Neuronal stem cell (in vitro differentiated cells): ENCODE measurements around the gene PDGFC.

Experiments
- DNase-seq: peaks from one replicate; pipeline ENCODE4 v3.0.0-alpha.2; 2013; ENCODE audit warnings: low spot score
- H2AFZ ChIP-seq: one replicate; pipeline ENCODE4 v1.6.1; 2013; ENCODE audit warnings: mild to moderate bottlenecking, low read length, inconsistent platforms
- H2AK5ac ChIP-seq: 2 replicates; pipeline ENCODE4 v1.6.1; 2013; ENCODE audit warnings: low read depth, mild to moderate bottlenecking, inconsistent platforms, low read length, moderate library complexity, mixed read lengths
- H2BK120ac ChIP-seq: 2 replicates; pipeline ENCODE4 v1.6.1; 2013; ENCODE audit warnings: low read depth, mild to moderate bottlenecking, inconsistent platforms, low read length, moderate library complexity, mixed read lengths
- H2BK12ac ChIP-seq: one replicate; pipeline ENCODE4 v1.6.1; 2013; ENCODE audit warnings: low read length, inconsistent platforms
- H2BK15ac ChIP-seq: 2 replicates; pipeline ENCODE4 v1.6.1; 2013; ENCODE audit warnings: mild to moderate bottlenecking, low read length, inconsistent platforms, mixed read lengths
- H2BK5ac ChIP-seq: one replicate; pipeline ENCODE4 v1.6.1; 2013; ENCODE audit warnings: inconsistent platforms, mild to moderate bottlenecking, low read length, moderate library complexity
- H3K14ac ChIP-seq: one replicate; pipeline ENCODE4 v1.6.1; 2013; ENCODE audit warnings: low read length, inconsistent platforms
- H3K18ac ChIP-seq: 2 replicates; pipeline ENCODE4 v1.6.1; 2013; ENCODE audit warnings: low read length, inconsistent platforms
- H3K23ac ChIP-seq: 2 replicates; pipeline ENCODE4 v1.6.1; 2013; ENCODE audit warnings: low read depth, mild to moderate bottlenecking, mixed read lengths, low read length, inconsistent platforms; ENCODE audit not compliant: poor library complexity
- H3K27ac ChIP-seq: replicated peaks from 3 replicates; pipeline ENCODE4 v1.5.1; 2013; ENCODE audit warnings: low read length, inconsistent platforms
- H3K27me3 ChIP-seq, 3 experiments: 2 replicates each; pipeline ENCODE4 v1.6.1; 2013; ENCODE audit warnings: low read length in 3 of 3, mild to moderate bottlenecking in 2 of 3, inconsistent platforms in 1 of 3, low read depth in 1 of 3, mixed read lengths in 1 of 3, moderate library complexity in 1 of 3; ENCODE audit not compliant: control insufficient read depth in 3 of 3, insufficient read depth in 3 of 3
- H3K36me3 ChIP-seq, 2 donors: replicated peaks in 1 of 2; 2 replicates each; pipeline ENCODE4 v1.6.1; 2013; ENCODE audit warnings: low read length in 2 of 2; ENCODE audit not compliant: control insufficient read depth in 2 of 2, insufficient read depth in 2 of 2
- H3K4ac ChIP-seq: 2 replicates; pipeline ENCODE4 v1.6.1; 2013; ENCODE audit warnings: inconsistent platforms, mild to moderate bottlenecking, low read length, moderate library complexity
- H3K4me1 ChIP-seq, 2 donors: 1 replicate in 1 of 2; 2 replicates in 1 of 2; pipeline ENCODE4 v1.6.1; 2013; ENCODE audit warnings: low read length in 2 of 2, low read depth in 1 of 2; ENCODE audit not compliant: control insufficient read depth in 2 of 2, insufficient read depth in 1 of 2
- H3K4me2 ChIP-seq: one replicate; pipeline ENCODE4 v1.6.1; 2013; ENCODE audit warnings: mild to moderate bottlenecking, low read length, inconsistent platforms; ENCODE audit not compliant: insufficient read depth, poor library complexity, severe bottlenecking
- H3K4me3 ChIP-seq, 2 donors: 2 replicates each; pipeline ENCODE4 v1.5.1; 2013; ENCODE audit warnings: low read length in 2 of 2, mild to moderate bottlenecking in 2 of 2, inconsistent platforms in 1 of 2, moderate library complexity in 1 of 2
- H3K79me1 ChIP-seq: one replicate; pipeline ENCODE4 v1.6.1; 2013; ENCODE audit warnings: low read depth, mild to moderate bottlenecking, inconsistent platforms, low read length, moderate library complexity
- H3K9ac ChIP-seq: one replicate; pipeline ENCODE4 v1.6.1; 2013; ENCODE audit warnings: mild to moderate bottlenecking, low read depth, low read length, inconsistent platforms; ENCODE audit not compliant: poor library complexity
- H3K9me3 ChIP-seq, 2 donors: replicated peaks in 1 of 2; 2 replicates each; pipeline versions ENCODE3 to v1.6.1; 2013; ENCODE audit warnings: low read length in 2 of 2, mild to moderate bottlenecking in 2 of 2, inconsistent platforms in 1 of 2, low read depth in 1 of 2, mixed read lengths in 1 of 2, moderate library complexity in 1 of 2; ENCODE audit not compliant: control insufficient read depth in 2 of 2, insufficient read depth in 1 of 2
- H4K8ac ChIP-seq: one replicate; pipeline ENCODE4 v1.6.1; 2013; ENCODE audit warnings: low read depth, mild to moderate bottlenecking, inconsistent platforms, low read length, moderate library complexity
- H4K91ac ChIP-seq: one replicate; pipeline ENCODE4 v1.6.1; 2013; ENCODE audit warnings: low read length, low read depth, mild to moderate bottlenecking, inconsistent platforms; ENCODE audit not compliant: poor library complexity
- WGBS, 2 donors: extraction: QIAGEN DNeasy Blood & Tissue Kit; methylation state at CpG; one replicate each; pipeline ENCODE4 v1.1.7; 2013; ENCODE audit warnings: missing lambda C conversion rate in 2 of 2, mixed read lengths in 1 of 2; ENCODE audit not compliant: insufficient read length in 2 of 2, insufficient replicate concordance in 1 of 2; ENCODE audit errors: extremely low coverage in 2 of 2; 5-methylcytosine and 5-hydroxymethylcytosine counted together

Gene PDGFC

DNA sequence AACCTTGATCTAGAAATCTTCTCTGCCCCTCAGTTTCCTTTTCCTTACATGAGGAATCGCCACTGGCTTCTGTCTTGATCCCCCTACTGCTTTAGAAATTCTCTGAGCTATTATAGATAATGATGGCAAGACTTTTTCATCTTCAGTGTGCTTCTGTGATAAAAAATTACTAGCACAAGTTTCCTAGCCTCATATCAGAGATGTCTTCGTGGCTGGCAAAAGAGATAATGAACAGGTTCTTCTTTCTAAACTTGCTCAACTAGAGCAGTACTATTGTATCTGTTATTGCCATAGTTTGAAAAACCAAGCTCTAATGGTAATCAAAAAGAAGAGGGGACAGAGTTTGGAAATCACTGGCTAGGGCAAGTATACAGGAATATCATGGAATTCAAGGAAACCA, 4.1 kb upstream of the PDGFC start:
- H3K4me1 ChIP-seq, result peaks cover 0 to 37% of the 10 kb centered on the region in 2 donors
- H2AK5ac ChIP-seq, result no peak overlapping the region
- no peak overlapping the region for H3K4me2 ChIP-seq
- H3K27ac ChIP-seq, result no peak overlapping the region
- no peak overlapping the region for H4K91ac ChIP-seq
- no peak overlapping the region for H2BK5ac ChIP-seq
- H3K36me3 ChIP-seq, result no peaks in the 10 kb centered on the region
- no peak overlapping the region for H3K14ac ChIP-seq
- DNase-seq, result no peak
- WGBS, 2 donors, result no CpG with 5 or more reads among the region's 2 CpGs
- no peak overlapping the region for H2BK15ac ChIP-seq
- H3K18ac ChIP-seq, result no peak overlapping the region
- no peak overlapping the region for H3K4me3 ChIP-seq
- H3K23ac ChIP-seq, result no peak overlapping the region
- H3K27me3 ChIP-seq, result no peaks in the 10 kb centered on the region
- no peak overlapping the region for H2BK12ac ChIP-seq
- no peak overlapping the region for H2AFZ ChIP-seq
- H3K9ac ChIP-seq, result no peak overlapping the region
- no peak overlapping the region for H2BK120ac ChIP-seq
- H3K79me1 ChIP-seq, result no peaks in the 10 kb centered on the region
- H4K8ac ChIP-seq, result no peak overlapping the region
- H3K9me3 ChIP-seq, result no peaks in the 10 kb centered on the region
- H3K4ac ChIP-seq, result no peak overlapping the region

DNA sequence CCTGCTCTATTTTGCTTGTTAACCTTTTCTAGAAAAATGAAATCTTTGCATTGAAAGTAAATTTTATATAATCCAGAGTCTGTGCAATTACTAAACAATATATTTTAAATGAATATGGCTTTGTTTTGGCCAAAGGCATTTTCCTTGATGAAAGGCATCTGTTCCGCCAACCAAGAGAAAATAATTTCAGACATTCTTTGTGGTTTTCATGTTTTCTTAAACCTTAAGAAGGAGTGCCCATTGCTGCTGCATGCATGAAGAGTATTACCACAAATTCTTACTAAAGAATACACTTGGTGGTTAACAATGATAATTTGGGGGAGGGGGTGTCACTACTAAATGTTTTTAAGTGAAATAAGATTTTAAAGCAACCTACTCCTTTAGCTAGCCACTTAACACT, 2.7 kb upstream of the PDGFC start:
- Histone ChIP-seq H2BK5ac (no peak overlapping the region), H3K18ac (no peak overlapping the region), H3K27ac (no peak overlapping the region), H3K4me2 (no peak overlapping the region), H3K79me1 (no peaks in the 10 kb centered on the region), H2BK12ac (no peak overlapping the region), H3K27me3 (peaks cover 0 to 4% (median 0%) of the 10 kb centered on the region in 3 experiments), H3K14ac (no peak overlapping the region), H2BK120ac (no peak overlapping the region), H4K91ac (no peak overlapping the region), H3K4me1 (peaks cover 0 to 41% of the 10 kb centered on the region in 2 donors), H3K4ac (no peak overlapping the region), H3K36me3 (no peaks in the 10 kb centered on the region), H3K9ac (no peak overlapping the region), H3K9me3 (no peaks in the 10 kb centered on the region), H3K4me3 (no peak overlapping the region), H2AK5ac (no peak overlapping the region), H2AFZ (no peak overlapping the region), H4K8ac (no peak overlapping the region), H3K23ac (no peak overlapping the region), H2BK15ac (no peak overlapping the region)
- no CpG with 5 or more reads among the region's 1 CpG for WGBS, 2 donors
- no peak for DNase-seq

DNA sequence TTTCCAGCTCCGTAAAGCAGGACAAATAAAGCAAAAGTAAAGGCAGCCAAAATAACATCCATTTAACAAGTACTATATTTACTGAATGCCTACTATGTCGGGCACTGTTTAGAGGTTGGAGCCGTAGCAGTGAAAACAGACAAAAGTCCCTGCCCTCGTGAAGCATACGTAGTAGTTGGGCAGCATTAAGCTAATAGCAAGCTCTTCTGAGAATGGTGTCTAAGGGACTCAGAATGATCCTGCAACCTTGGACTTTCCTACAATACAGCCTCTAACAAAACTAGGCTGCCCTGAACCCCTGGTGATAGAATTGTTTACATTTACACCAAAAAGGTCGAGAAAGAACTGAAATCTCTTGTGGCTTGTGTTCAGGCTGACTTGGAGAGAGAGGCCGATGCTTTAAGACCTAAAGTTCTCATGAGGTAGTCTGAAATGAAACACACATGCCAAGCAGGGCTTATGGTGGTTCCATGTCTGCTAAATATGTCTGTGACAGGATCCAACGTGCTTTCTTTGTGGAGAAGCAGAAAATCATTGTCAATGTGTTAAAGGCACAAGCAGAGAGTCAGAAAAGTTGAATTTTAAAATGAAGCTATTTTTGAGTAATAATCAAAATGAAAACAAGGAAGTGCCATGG, 898 bp upstream of the PDGFC start:
- H3K4me1 ChIP-seq, result peaks cover 0 to 44% of the 10 kb centered on the region in 2 donors
- no peak overlapping the region for H3K27ac ChIP-seq
- no peaks in the 10 kb centered on the region for H3K79me1 ChIP-seq
- no peak overlapping the region for H2BK15ac ChIP-seq
- H3K27me3 ChIP-seq, result peaks cover 0 to 4% (median 0%) of the 10 kb centered on the region in 3 experiments
- peak overlapping the region in 1 of 2 donors; percentile 57 for H3K4me3 ChIP-seq
- DNase-seq, result no peak
- no peaks in the 10 kb centered on the region for H3K36me3 ChIP-seq
- H2AK5ac ChIP-seq, result no peak overlapping the region
- no peak overlapping the region for H2BK120ac ChIP-seq
- H2AFZ ChIP-seq, result peak overlapping the region; percentile 94
- H3K4ac ChIP-seq, result no peak overlapping the region
- H3K9ac ChIP-seq, result no peak overlapping the region
- no peak overlapping the region for H2BK5ac ChIP-seq
- H3K18ac ChIP-seq, result no peak overlapping the region
- WGBS, 2 donors, result no CpG with 5 or more reads among the region's 8 CpGs
- no peak overlapping the region for H4K91ac ChIP-seq
- no peak overlapping the region for H3K14ac ChIP-seq
- H2BK12ac ChIP-seq, result no peak overlapping the region
- no peak overlapping the region for H4K8ac ChIP-seq
- H3K23ac ChIP-seq, result no peak overlapping the region
- H3K9me3 ChIP-seq, result no peaks in the 10 kb centered on the region
- H3K4me2 ChIP-seq, result peak overlapping the region; percentile 66

DNA sequence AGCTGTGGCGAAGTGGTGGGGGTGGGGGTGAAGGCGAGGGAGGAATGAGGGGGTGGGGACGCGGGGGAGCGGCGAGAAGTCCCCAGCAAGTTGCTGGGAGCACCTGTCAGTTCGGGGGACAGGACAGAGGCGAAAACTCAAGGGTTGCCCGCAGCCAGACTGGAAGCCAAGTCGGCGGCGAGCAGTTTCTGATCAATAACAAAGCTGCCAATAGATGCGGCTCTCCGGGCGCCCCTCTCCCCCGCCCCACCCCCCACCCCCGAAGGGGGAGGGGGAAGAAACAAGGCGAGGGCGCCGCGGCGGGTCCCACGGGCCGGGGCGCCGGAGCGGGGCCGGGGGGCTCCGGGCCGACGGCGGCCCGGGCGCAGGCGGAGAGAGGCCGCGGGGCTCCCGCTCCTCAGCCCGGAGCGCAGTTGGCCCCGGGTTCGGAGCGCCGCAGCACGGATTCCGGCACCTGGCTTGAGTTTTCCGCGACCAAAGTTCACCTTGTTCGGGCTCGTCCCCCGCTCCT, 379 bp downstream of the PDGFC start:
- H3K27ac ChIP-seq, result no peak overlapping the region
- DNase-seq, result no peak
- H2AFZ ChIP-seq, result peak overlapping the region; percentile 94
- no peak overlapping the region for H4K91ac ChIP-seq
- no peak overlapping the region for H4K8ac ChIP-seq
- H3K23ac ChIP-seq, result no peak overlapping the region
- no CpG with 5 or more reads among the region's 51 CpGs for WGBS, 2 donors
- no peak overlapping the region for H2BK12ac ChIP-seq
- no peak overlapping the region for H3K14ac ChIP-seq
- peaks cover 0 to 32% of the 10 kb centered on the region in 2 donors for H3K4me1 ChIP-seq
- no peak overlapping the region for H2AK5ac ChIP-seq
- H2BK120ac ChIP-seq, result no peak overlapping the region
- H2BK15ac ChIP-seq, result peak overlapping the region; percentile 24
- H3K4me3 ChIP-seq, result peak overlapping the region; percentile 57 to 93
- peak overlapping the region; percentile 88 for H3K9ac ChIP-seq
- no peaks in the 10 kb centered on the region for H3K36me3 ChIP-seq
- H3K27me3 ChIP-seq, result peaks cover 0 to 4% (median 0%) of the 10 kb centered on the region in 3 experiments
- no peaks in the 10 kb centered on the region for H3K79me1 ChIP-seq
- peak overlapping the region; percentile 45 for H2BK5ac ChIP-seq
- H3K9me3 ChIP-seq, result no peaks in the 10 kb centered on the region
- no peak overlapping the region for H3K4ac ChIP-seq
- peak overlapping the region; percentile 96 for H3K18ac ChIP-seq
- peak overlapping the region; percentile 97 for H3K4me2 ChIP-seq
